ENCODE measurements around the gene NRN1L.

The NRN1L gene

GRCh38 chr16:67923414-67924116 is 38.9 kb downstream of the NRN1L start:
- Histone ChIP-seq H3K27me3 (ENCODE audit: insufficient read depth, low read length) (no peaks in the 10 kb centered on the region), H3K27ac (ENCODE audit: low read length) (no peak overlapping the region), H3K36me3 (ENCODE audit: insufficient read depth, low read depth, low read length) (peaks cover 6% of the 10 kb centered on the region), H3K4me1 (ENCODE audit: insufficient read depth, low read length) (peaks cover 5% of the 10 kb centered on the region), H3K4me3 (ENCODE audit: low read length) (no peak overlapping the region), H3K9me3 (ENCODE audit: insufficient read depth, low read depth, low read length) (no peaks in the 10 kb centered on the region), H3K9ac (ENCODE audit: low read depth, low read length) (no peak overlapping the region)

- no peaks in the 10 kb centered on the region for H3K9me3 ChIP-seq (ENCODE audit: insufficient read depth, low read depth, low read length)
- peaks cover 5% of the 10 kb centered on the region for H3K4me1 ChIP-seq (ENCODE audit: insufficient read depth, low read length)
- no peak overlapping the region for H3K4me3 ChIP-seq (ENCODE audit: low read length)
- no peak overlapping the region for H3K27ac ChIP-seq (ENCODE audit: low read length)
- no peak overlapping the region for H3K9ac ChIP-seq (ENCODE audit: low read depth, low read length)
- no peaks in the 10 kb centered on the region for H3K27me3 ChIP-seq (ENCODE audit: insufficient read depth, low read length)
- H3K36me3 ChIP-seq (ENCODE audit: insufficient read depth, low read depth, low read length) = peaks cover 11% of the 10 kb centered on the region
Observed at GRCh38 chr16:67924140-67924906, 39.6 kb downstream of the NRN1L start.

GRCh38 chr16:67926181-67926750 is 41.6 kb downstream of the NRN1L start:
- Histone ChIP-seq H3K9ac (ENCODE audit: low read depth, low read length) (peak overlapping the region; percentile 59; the same call in 1 of the 2 replicates), H3K4me3 (ENCODE audit: low read length) (no peak overlapping the region), H3K27ac (ENCODE audit: low read length) (no peak overlapping the region), H3K9me3 (ENCODE audit: insufficient read depth, low read depth, low read length) (no peaks in the 10 kb centered on the region), H3K4me1 (ENCODE audit: insufficient read depth, low read length) (peaks cover 5% of the 10 kb centered on the region), H3K36me3 (ENCODE audit: insufficient read depth, low read depth, low read length) (peaks cover 23% of the 10 kb centered on the region), H3K27me3 (ENCODE audit: insufficient read depth, low read length) (no peaks in the 10 kb centered on the region)

- H3K4me3 ChIP-seq (ENCODE audit: low read length) = no peak overlapping the region
- H3K4me1 ChIP-seq (ENCODE audit: insufficient read depth, low read length) = peaks cover 5% of the 10 kb centered on the region
- H3K27me3 ChIP-seq (ENCODE audit: insufficient read depth, low read length) = no peaks in the 10 kb centered on the region
- H3K27ac ChIP-seq (ENCODE audit: low read length) = no peak overlapping the region
- no peaks in the 10 kb centered on the region for H3K9me3 ChIP-seq (ENCODE audit: insufficient read depth, low read depth, low read length)
- H3K9ac ChIP-seq (ENCODE audit: low read depth, low read length) = no peak overlapping the region
- H3K36me3 ChIP-seq (ENCODE audit: insufficient read depth, low read depth, low read length) = peaks cover 23% of the 10 kb centered on the region
Observed at GRCh38 chr16:67927131-67927941, 42.7 kb downstream of the NRN1L start.

- H3K4me1 ChIP-seq (ENCODE audit: insufficient read depth, low read length) = peaks cover 5% of the 10 kb centered on the region
- H3K9ac ChIP-seq (ENCODE audit: low read depth, low read length) = no peak overlapping the region
- H3K4me3 ChIP-seq (ENCODE audit: low read length) = no peak overlapping the region
- H3K36me3 ChIP-seq (ENCODE audit: insufficient read depth, low read depth, low read length) = peaks cover 23% of the 10 kb centered on the region
- no peaks in the 10 kb centered on the region for H3K9me3 ChIP-seq (ENCODE audit: insufficient read depth, low read depth, low read length)
- no peak overlapping the region for H3K27ac ChIP-seq (ENCODE audit: low read length)
- H3K27me3 ChIP-seq (ENCODE audit: insufficient read depth, low read length) = no peaks in the 10 kb centered on the region
Observed at GRCh38 chr16:67928147-67928546, 43.5 kb downstream of the NRN1L start.

- Histone ChIP-seq H3K9ac (ENCODE audit: low read depth, low read length) (no peak overlapping the region), H3K36me3 (ENCODE audit: insufficient read depth, low read depth, low read length) (peaks cover 23% of the 10 kb centered on the region), H3K9me3 (ENCODE audit: insufficient read depth, low read depth, low read length) (no peaks in the 10 kb centered on the region), H3K27ac (ENCODE audit: low read length) (no peak overlapping the region), H3K4me3 (ENCODE audit: low read length) (no peak overlapping the region), H3K4me1 (ENCODE audit: insufficient read depth, low read length) (peaks cover 5% of the 10 kb centered on the region), H3K27me3 (ENCODE audit: insufficient read depth, low read length) (no peaks in the 10 kb centered on the region)
Observed at GRCh38 chr16:67928561-67929364, 44.1 kb downstream of the NRN1L start.

GRCh38 chr16:67930191-67930590 is 45.5 kb downstream of the NRN1L start:
- no peaks in the 10 kb centered on the region for H3K9me3 ChIP-seq (ENCODE audit: insufficient read depth, low read depth, low read length)
- H3K9ac ChIP-seq (ENCODE audit: low read depth, low read length) = no peak overlapping the region
- peaks cover 23% of the 10 kb centered on the region for H3K36me3 ChIP-seq (ENCODE audit: insufficient read depth, low read depth, low read length)
- H3K4me1 ChIP-seq (ENCODE audit: insufficient read depth, low read length) = peaks cover 8% of the 10 kb centered on the region
- H3K4me3 ChIP-seq (ENCODE audit: low read length) = no peak overlapping the region
- H3K27me3 ChIP-seq (ENCODE audit: insufficient read depth, low read length) = no peaks in the 10 kb centered on the region
- no peak overlapping the region for H3K27ac ChIP-seq (ENCODE audit: low read length)

- H3K36me3 ChIP-seq (ENCODE audit: insufficient read depth, low read depth, low read length) = peaks cover 23% of the 10 kb centered on the region
- H3K27me3 ChIP-seq (ENCODE audit: insufficient read depth, low read length) = no peaks in the 10 kb centered on the region
- H3K9me3 ChIP-seq (ENCODE audit: insufficient read depth, low read depth, low read length) = no peaks in the 10 kb centered on the region
- no peak overlapping the region for H3K9ac ChIP-seq (ENCODE audit: low read depth, low read length)
- H3K4me1 ChIP-seq (ENCODE audit: insufficient read depth, low read length) = peaks cover 8% of the 10 kb centered on the region
- H3K27ac ChIP-seq (ENCODE audit: low read length) = no peak overlapping the region
- H3K4me3 ChIP-seq (ENCODE audit: low read length) = no peak overlapping the region
Observed at GRCh38 chr16:67930678-67931211, 46.1 kb downstream of the NRN1L start.

GRCh38 chr16:67931712-67932461 is 47.2 kb downstream of the NRN1L start, which contains the start of gene CTRL:
Gene CTRL (minus strand): TSS chr16:67931862. CDS start chr16:67931852, 10 bp downstream.
- H3K4me1 ChIP-seq (ENCODE audit: insufficient read depth, low read length) = 0 out of 2 replicates have a peak, but pooled peaks cover 3% of the 10 kb centered on the region
- H3K4me3 ChIP-seq (ENCODE audit: low read length) = no peak within 1 kb of the TSS
- no peak within 1 kb of the TSS for H3K9ac ChIP-seq (ENCODE audit: low read depth, low read length)
- no peaks in the 10 kb centered on the region for H3K27me3 ChIP-seq (ENCODE audit: insufficient read depth, low read length)
- no peaks in the 10 kb centered on the region for H3K9me3 ChIP-seq (ENCODE audit: insufficient read depth, low read depth, low read length)
- no peak within 1 kb of the TSS for H3K27ac ChIP-seq (ENCODE audit: low read length)
- peaks cover 23% of the 10 kb centered on the region for H3K36me3 ChIP-seq (ENCODE audit: insufficient read depth, low read depth, low read length)

- H3K36me3 ChIP-seq (ENCODE audit: insufficient read depth, low read depth, low read length) = peaks cover 23% of the 10 kb centered on the region
- H3K27ac ChIP-seq (ENCODE audit: low read length) = no peak overlapping the region
- H3K9ac ChIP-seq (ENCODE audit: low read depth, low read length) = no peak overlapping the region
- H3K27me3 ChIP-seq (ENCODE audit: insufficient read depth, low read length) = no peaks in the 10 kb centered on the region
- 0 out of 2 replicates have a peak, but pooled peaks cover 6% of the 10 kb centered on the region for H3K4me1 ChIP-seq (ENCODE audit: insufficient read depth, low read length)
- no peak overlapping the region for H3K4me3 ChIP-seq (ENCODE audit: low read length)
- H3K9me3 ChIP-seq (ENCODE audit: insufficient read depth, low read depth, low read length) = no peaks in the 10 kb centered on the region
Observed at GRCh38 chr16:67932462-67932840, 47.8 kb downstream of the NRN1L start.

Measured in iPS-20b (cell line).